ENCODE data around the gene ADM2.
"Not testable (repeated sequence)": the region's sequence is repeated elsewhere in the genome, so short reads cannot be mapped to it uniquely, and the experiment has no call there.

Gene ADM2

DNA sequence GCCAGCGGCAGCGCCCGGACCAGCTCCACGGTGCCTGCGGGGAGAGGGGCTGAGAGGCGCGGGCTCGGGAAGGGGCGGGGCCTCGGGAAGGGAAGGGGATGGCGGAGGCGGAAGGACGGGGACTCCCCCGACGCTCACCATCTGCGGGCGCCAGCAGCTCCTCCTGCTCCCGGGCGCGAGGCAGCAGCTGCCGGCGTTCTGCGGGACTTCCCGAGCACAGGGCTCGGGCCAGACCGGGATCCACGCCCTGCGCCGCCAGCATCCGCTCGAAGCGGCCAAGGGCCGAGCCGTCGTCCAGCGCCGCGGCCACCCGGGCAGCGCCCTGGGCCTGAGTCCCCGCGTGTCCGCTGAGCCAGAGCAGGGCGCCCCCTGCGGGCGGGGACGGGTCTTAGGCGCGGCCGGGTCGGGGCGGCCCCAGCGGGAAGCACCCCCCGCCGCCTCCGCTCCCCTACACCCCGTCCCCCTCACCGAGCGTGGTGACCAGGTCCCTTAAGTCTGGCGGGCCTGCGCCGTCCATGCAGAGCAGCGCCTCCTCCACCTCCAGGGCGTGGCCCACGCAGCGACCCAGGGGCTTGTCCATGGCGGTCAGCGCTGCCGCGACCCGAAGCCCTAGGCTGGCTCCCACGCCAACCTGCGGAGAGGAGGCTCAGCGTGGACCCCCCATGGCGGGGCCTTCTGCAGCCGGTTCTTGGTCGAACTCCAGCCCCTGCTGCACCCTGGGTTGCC, 44.9 kb downstream of the ADM2 start:
- no peak for FAIRE-seq

DNA sequence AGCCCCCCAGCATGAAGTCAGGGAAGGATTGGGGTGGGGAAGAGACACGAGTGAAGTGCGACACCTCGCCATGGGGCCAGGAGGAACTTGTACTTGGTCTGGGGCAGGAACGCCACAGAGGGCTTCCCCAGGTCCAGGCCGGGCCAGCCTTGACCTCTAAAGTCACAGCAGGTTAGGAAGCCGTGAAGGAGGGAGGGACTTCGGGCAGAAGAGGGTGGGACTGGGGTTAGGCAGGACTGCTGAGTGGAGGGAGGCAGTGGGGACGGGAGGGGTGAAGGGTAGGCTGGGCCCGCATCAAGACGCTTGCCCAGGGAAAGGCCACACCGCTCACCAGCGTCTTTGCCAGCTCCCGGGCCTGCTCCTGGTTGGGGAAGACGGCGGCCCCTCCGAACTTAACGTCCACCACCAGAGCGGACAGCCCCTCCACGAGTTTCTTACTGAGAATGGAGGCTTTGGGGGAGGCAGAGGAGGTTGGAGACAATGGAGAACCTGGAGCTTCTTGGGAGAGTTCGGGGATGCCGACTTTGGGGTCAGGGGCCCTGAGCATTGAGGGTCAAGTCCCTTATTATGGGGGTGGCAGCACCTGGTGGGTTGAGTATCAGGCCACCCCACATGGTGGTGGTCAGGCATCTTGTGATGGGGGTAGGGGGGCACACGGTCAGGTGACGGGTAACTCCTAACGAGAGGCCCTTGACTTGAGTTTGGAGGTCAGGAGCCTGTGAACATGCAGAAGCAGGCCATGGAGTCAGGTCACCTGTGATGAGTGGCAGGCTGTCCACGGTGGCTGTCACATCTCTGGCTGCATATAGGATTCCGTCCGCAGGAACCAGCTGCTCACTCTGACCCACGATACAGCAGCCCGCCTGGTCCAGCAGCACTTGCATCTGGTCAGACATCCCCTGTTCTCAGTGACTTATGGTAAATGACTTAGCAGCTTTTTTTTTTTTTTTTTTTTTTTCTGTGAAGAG, 45.8 kb downstream of the ADM2 start:
- no peak for FAIRE-seq

DNA sequence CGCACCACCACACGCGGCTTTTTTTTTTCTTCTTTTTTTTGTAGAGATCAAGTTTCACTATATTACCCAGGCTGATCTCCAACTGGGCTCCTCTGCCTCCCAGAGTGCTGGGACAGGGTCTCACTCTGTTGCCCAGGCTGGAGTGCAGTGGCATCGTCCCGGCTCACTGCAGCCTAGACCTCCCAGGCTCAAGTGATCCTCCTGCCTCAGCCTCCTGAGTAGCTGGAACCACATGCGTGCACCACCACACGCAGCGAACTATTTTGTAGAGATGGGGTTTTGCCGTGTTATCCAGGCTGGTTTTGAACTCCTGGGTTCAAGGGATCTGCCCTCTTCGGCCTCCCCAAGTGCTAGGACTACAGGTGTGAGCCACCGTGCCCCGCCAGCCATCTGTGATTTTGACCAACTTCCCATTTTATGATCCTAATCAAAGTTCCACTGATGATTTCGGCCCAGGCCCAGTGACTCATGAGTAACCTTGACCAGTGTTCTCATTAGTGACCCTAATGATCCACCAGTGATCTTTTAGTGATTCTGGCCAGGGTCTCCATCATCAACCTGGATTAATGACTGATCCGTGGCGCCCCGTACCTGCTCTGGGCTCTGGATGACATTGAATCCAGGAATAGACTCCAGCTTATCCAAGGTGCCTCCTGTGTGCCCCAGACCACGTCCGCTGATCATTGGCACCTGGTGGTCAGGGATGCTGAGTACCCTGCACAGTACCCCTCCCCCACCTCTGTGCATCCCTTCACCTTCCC, 46.8 kb downstream of the ADM2 start:
- no peak for FAIRE-seq

DNA sequence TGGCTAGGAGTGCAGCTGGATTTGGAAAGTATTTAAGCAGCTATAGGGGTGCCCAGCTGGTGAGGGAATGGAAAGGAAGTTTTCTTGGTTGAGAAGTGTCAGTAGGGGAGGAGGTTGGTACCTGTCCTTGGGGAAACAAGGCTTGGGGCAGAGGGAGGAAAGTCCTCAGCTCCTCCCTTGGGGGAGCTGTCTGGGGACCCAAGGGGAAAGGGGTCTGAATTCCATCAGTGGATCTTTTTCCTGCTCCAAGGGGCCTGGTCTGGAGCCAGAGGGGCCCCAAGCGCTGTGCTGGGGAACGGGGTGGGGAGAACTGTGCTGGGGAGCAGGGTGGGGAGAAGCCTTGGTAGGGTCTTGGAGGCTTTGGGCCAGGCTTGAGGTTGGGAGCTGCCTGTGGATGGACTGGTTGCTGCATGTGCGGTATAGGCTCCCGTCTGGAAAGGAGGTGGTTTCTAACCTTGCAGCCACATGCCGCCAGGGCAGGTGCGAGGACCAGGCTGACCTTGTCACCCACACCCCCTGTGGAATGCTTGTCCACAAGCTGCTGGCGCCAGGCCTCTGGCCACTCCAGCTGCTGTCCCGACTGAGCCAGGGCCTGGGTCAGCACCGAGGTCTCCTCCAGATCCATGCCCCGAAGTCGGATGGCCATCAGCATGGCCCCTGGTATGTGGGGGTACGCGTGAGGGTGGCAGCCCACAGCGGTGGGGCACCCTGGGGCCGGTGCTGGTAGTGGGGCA, 47.5 kb downstream of the ADM2 start:
- FAIRE-seq: no peak

DNA sequence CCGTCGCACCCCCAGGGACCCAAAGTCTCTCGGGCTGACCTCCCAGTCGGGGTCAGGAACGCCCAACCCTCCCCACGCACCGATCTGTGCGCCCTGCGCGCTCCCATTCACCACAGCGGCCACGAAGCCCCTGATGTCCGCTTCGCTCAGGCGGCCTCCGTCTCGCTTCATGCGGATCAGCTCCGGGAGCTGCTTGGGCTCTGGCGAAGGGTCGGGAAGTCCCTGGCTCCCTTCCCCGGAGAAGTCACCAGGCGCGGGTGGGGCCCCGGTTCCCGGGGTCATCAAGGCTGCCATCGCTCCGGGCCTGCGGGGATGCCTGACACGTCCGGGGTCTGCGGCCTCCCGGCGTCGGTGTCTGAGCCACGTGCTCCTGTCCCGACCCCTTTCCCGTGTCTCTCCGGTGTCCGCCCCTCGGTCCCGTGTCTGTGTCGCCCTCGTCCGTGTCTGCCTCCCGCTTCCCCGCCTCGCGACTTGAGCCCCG, 48.1 kb downstream of the ADM2 start:
- FAIRE-seq: no peak

DNA sequence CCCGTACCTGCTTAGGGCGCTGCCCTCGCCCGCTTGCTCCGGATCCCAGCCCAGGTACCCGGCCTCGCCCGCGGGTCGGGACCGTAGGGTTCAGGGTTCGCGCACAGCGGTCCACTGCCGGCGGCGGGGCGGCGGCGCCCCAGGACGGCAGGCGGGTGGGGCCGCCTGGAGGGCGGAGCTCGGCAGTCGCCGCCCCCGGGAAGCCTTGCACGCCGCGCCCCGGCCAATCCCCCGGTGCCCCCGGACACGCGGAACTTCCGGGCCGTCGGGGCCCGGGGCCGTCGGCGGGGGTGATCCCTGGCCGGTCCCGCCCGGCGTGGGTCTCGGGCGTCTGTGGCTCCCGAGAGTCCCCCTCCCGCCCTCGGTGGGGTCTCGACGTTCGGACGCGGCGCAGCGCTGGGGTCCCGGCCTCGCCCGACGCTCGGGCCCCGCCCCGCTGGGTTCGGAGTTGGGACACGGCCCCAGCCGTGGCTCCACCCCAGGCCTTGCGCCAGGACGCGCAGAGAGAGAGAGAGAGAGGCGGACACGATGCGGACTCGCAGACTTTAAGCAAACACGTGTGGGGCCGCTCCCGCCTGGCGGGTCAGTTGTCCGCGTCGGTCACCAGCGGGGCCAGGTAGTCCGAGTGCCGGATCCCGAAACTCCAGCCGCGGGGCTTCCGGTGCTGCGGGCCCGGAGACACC, 48.7 kb downstream of the ADM2 start, which contains the start of gene TYMP:
TYMP (minus strand) TSS at position 116 of the 683 bp plus-strand sequence. CDS start 303 bp downstream, outside the sequence.
- FAIRE-seq: no peak

DNA sequence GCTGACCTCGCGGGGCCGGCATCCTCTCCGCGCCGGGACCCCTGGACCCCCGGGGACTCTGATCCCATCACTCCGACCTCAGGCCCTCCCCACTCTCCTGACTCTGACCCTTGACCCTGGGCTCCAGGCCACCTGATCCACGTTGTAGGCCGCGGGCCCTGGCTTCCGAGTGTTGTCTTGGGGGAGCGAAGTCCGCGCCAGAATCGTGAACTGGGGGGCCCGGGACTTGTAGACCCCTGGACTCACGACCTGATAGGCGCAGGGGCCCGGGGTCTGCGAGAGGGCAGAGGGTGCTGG, 49.2 kb downstream of the ADM2 start:
- FAIRE-seq: no peak

DNA sequence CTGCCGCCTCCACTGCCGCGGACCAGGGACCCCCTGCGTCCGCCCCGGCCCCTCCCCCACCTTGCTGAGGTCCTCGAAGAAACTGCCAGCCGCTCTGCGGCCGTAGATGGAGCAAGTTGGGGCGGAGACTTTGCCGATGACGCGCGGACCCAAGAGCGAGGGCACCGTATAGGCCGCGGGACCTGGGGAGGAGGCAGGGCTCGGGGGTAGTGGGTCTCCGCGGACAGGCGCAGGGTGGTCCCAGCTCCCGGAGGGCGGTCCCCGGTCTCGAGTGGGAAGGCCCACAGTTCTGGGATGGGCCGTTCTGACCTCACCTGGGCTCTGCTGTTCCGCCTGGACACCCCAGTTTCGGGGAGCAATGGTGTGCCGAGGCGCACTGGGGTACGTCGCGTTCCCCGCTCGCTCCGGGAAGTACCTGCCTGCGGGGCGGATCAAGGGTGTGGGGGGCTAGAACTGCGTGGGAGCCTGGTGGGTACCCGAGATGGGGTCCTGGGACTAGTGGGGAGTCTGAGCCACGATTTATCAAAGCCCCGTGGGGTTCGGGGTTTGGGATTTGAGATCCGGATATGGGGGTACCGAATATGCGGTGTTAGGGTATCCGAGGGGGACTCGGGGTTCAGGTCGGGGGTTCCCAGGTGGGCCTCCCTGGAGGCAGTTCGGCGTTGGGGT, 49.7 kb downstream of the ADM2 start:
- no peak for FAIRE-seq

DNA sequence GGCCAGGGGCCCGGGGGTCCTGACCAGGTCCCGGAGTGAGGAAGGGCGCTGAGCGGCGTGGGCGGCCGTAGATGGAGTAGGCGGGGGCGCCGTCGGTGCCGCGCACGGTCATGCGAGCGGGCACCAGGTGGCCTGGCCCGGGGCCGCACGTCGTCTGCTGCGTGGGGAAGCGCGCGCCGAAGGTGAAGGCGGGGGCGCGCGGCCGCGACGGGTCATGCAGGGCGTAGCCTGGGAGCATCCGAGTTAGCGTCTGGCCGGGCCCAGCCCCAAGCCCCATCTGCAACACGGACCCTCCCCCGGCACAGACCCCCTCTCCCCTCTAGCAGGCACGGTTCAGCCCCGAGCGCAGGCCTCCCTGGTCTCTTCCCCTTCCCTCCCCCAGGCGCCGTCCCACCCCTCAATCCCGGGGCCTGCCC, 50.2 kb downstream of the ADM2 start:
- FAIRE-seq: no peak

DNA sequence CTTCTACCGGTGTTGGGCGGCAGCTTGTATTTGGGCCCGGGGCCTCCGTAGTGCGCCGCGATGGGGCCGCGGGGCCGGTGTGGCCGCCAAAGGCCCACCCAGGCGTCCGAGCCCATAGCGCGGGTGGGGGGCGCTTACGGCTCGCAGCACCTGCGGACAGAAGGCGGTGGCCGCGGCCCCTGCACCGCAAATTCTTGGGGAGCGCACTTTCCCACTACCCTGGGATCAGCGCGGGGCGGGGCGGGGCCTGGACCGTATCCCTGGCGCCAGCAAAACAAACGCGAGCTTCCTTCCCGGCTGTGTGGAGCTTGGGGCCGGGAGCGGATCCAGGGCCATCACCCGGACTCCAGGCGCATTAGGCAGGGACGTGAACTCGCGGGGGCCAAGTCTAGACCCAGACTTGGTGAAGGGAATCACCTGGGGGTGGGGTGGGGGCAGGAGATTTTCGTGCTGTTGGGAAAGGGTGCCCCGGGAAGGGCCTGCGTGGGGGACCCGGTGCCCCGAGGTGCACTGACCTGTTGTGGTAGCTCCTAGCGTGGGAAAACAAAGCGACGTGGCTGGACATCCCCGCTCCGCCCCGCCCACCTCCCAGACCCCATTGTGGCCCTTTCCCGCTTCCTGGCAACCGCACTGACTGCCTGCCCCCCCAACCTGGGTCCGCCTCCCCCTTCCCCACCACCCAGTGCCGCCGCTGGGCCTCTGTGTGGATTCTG, 50.8 kb downstream of the ADM2 start:
- no peak for FAIRE-seq

DNA sequence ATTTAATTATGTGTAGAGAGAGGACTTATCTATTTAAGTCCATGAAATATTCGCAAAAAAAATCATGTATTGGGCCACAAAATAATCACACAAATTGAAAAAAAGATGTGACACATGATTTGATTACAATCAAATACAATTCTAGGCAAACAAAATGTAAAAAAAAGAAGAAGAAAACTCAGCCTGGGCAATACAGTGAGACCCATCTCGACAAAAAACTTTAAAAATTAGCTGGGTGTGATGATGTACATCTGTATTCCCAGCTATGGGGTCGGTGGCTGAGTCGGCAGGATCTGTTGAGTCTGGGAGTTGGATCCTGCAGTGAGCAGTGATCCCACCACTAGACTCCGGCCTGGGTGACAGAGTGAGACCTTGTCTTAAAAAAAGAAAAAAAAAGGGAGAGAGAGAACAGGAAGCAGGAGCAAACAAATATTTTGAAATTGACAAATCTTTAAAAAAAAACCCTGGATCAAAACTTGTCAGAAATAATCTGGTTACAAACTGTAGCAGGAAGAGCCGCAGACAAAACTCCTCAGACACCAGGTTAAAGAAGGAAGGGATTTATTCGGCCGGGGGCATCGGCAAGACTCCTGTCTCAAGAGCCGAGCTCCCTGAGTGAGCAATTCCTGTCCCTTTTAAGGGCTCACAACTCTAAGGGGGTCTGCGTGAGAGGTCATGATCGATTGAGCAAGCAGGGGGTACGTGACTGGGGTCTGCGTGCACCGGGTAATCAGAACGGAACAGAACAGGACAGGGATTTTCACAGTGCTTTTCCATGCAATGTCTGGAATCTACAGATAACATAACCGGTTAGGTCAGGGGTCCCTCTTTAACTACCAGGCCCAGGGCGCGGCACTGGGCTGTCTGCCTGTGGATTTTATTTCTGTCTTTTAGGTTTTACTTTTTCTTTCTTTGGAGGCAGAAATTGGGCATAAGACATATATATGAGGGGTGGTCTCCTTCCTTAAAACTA, 51.8 kb downstream of the ADM2 start:
- no peak for FAIRE-seq

DNA sequence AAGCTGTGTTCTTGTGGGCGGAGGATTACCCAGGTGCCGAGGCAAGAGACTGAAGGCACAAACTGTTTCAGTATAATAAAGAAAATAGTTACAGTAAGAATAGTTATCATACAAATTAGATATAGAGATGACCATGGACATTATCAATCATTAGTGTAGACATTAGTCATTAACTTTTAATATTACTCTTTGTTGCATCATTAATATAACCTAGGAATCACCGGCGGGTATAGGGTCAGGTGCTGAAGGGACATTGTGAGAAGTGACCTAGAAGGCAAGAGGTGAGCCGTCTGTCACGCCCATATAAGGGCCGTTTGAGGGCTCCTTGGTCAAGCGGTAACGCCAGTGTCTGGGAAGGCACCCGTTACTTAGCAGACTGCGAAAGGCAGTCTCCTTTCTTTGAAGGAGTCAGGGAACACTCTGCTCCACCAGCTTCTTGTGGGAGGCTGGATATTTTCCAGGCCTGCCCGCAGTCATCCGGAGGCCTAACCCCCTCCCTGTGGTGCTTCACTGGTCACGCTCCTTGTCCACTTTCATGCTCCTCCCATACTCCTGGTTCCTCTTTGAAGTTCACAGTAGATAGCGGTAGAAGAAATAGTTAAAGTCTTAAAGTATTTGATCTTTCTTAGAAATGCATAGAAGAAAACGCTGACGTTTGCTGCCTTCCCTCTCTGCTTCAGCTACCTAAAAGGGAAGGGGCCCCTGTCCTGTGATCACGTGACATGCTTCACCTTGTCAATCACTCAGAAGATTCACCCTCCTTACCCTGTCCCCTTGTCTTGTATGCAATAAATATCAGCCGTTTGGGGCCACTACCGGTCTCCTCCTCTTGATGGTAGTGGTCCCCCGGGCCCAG, 52.7 kb downstream of the ADM2 start:
- FAIRE-seq: not testable (repeated sequence)

DNA sequence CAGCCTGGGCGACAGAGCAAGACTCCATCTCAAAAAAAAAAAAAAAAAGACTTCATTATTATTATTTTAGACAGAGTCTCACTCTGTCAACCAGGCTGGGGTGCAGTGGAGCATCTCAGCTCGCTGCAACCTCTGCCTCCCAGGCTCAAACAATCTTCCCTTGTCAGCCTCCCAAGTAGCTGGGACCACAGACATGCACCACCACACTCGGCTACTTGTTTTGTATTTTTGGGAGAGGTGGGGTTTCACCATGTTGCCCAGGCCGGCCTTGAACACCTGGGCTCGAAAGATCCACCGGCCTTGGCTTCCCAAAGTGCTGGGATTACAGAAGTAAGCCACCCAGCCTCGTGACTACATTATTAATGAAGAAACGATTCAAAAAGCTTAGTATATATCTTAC, 53.8 kb downstream of the ADM2 start:
- FAIRE-seq: no peak
